Hepatocyte (in vitro differentiated cells): ENCODE data around the gene COP1. TPM values are rescaled to one million over a fixed set of nuclear protein-coding genes. Genes with fewer than 3 reads are reported as not detected.
A peak's percentile ranks its signal among the peaks of the same experiment; 100 is the strongest.
"Not testable (repeated sequence)": the region's sequence is repeated elsewhere in the genome, so short reads cannot be mapped to it uniquely, and the experiment has no call there.

ENCODE experiments used
- DNase-seq: peaks from one replicate; pipeline ENCODE4 v3.0.0-alpha.2; 2016; ENCODE audit warnings: low spot score
- H2AFZ ChIP-seq: fragments of 200-600 bp; sonication (generic); 2 replicates; pipeline ENCODE4 v1.6.0; 2016; ENCODE audit warnings: antibody characterized with exemption, mild to moderate bottlenecking
- H3K27ac ChIP-seq: fragments of 200-600 bp; sonication (generic); 2 replicates; pipeline ENCODE4 v1.5.1; 2016; ENCODE audit warnings: mild to moderate bottlenecking
- H3K27me3 ChIP-seq: fragments of 200-600 bp; sonication (generic); 2 replicates; pipeline ENCODE4 v1.6.1; 2016
- H3K36me3 ChIP-seq: fragments of 200-600 bp; sonication (generic); replicated peaks from 2 replicates; pipeline ENCODE4 v1.5.1; 2016; ENCODE audit warnings: low read depth; ENCODE audit not compliant: insufficient read depth
- H3K4me1 ChIP-seq: fragments of 200-600 bp; sonication (generic); 2 replicates; pipeline ENCODE4 v1.5.1; 2016; ENCODE audit warnings: mild to moderate bottlenecking, moderate library complexity; ENCODE audit not compliant: insufficient read depth
- H3K4me2 ChIP-seq: fragments of 200-600 bp; sonication (generic); 2 replicates; pipeline ENCODE4 v1.6.0; 2016
- H3K4me3 ChIP-seq: fragments of 200-600 bp; sonication (generic); 2 replicates; pipeline ENCODE4 v1.5.1; 2016; ENCODE audit warnings: mild to moderate bottlenecking
- H3K79me2 ChIP-seq: fragments of 200-600 bp; sonication (generic); 2 replicates; pipeline ENCODE4 v1.6.0; 2017; ENCODE audit warnings: mild to moderate bottlenecking
- H3K9me2 ChIP-seq: fragments of 200-600 bp; sonication (generic); replicated peaks from 2 replicates; pipeline ENCODE4 v1.6.0; 2017; ENCODE audit warnings: mild to moderate bottlenecking; ENCODE audit not compliant: insufficient read depth
- H3K9me3 ChIP-seq: fragments of 200-600 bp; sonication (generic); 2 replicates; pipeline ENCODE4 v1.5.1; 2016; ENCODE audit warnings: low read depth, mild to moderate bottlenecking
- H4K20me1 ChIP-seq: fragments of 200-600 bp; sonication (generic); 2 replicates; pipeline ENCODE4 v1.6.0; 2016; ENCODE audit warnings: mild to moderate bottlenecking; ENCODE audit not compliant: insufficient read depth, poor library complexity, severe bottlenecking
- CTCF ChIP-seq: fragments of 200-600 bp; sonication (generic); IDR thresholded peaks from 2 replicates; pipeline ENCODE4 v1.5.1; 2016; ENCODE audit warnings: antibody characterized with exemption, mild to moderate bottlenecking; ENCODE audit not compliant: poor library complexity
- EZH2 ChIP-seq: fragments of 200-600 bp; sonication (generic); IDR thresholded peaks from 2 replicates; pipeline ENCODE4 v1.6.1; 2016; ENCODE audit warnings: antibody characterized with exemption, mild to moderate bottlenecking, borderline replicate concordance
- EZH2phosphoT487 ChIP-seq: fragments of 200-600 bp; sonication (generic); IDR thresholded peaks from one replicate; pipeline ENCODE4 v1.6.1; 2018; ENCODE audit warnings: antibody characterized with exemption, mild to moderate bottlenecking, low read depth, moderate library complexity; ENCODE audit not compliant: unreplicated experiment, severe bottlenecking
- WGBS: methylation state at CpG from one replicate; pipeline ENCODE4 v1.1.6; 2016; ENCODE audit warnings: low lambda C conversion rate; ENCODE audit errors: missing lambda C conversion rate; 5-methylcytosine and 5-hydroxymethylcytosine counted together
- polyA plus RNA-seq: library from polyadenylated mRNA; unstranded; fragments of >200 nt; fragmentation: Nextera tagmentation; extraction: Ambion mirVana; gene quantifications from 2 replicates; pipeline ENCODE4 v1.2.1, GENCODE V29; 2016
- total RNA-seq: library from RNA; depleted of rRNA; stranded (reverse); fragments of >200 nt; gene quantifications from 2 replicates; pipeline ENCODE4 v1.2.3, GENCODE V29; 2014

The COP1 gene
- total and polyA plus RNA-seq, 2 experiments from 2014 or later: 63.0 to 65.9 TPM

- WGBS: 98% methylated on average over 14 of the region's 14 CpGs
Observed at GRCh38 chr1:175992202-175992601, 214.9 kb downstream of the COP1 start.

GRCh38 chr1:175984813-175985212 is 222.3 kb downstream of the COP1 start:
- WGBS: 70% methylated on average over 1 of the region's 1 CpG
- peak overlapping the region; percentile 76 for H3K27ac ChIP-seq
- no peaks in the 10 kb centered on the region for H3K79me2 ChIP-seq

More at GRCh38 chr1:175992202-175992601, 214.9 kb downstream of the COP1 start:
- not testable (repeated sequence) for H2AFZ ChIP-seq, H3K9me2 ChIP-seq, H3K27ac ChIP-seq, H4K20me1 ChIP-seq, H3K79me2 ChIP-seq, H3K27me3 ChIP-seq, H3K4me3 ChIP-seq, H3K4me2 ChIP-seq, H3K36me3 ChIP-seq, DNase-seq, H3K4me1 ChIP-seq, H3K9me3 ChIP-seq

GRCh38 chr1:175984057-175984812 is 222.9 kb downstream of the COP1 start:
- Histone ChIP-seq H3K9me2 (no peaks in the 10 kb centered on the region), H3K79me2 (no peaks in the 10 kb centered on the region), H3K27me3 (no peaks in the 10 kb centered on the region), H4K20me1 (no peaks in the 10 kb centered on the region), H3K27ac (peak overlapping the region; percentile 49), H3K4me1 (peaks cover 11% of the 10 kb centered on the region), H3K4me3 (no peak overlapping the region), H3K4me2 (no peak overlapping the region), H3K36me3 (peaks cover 15% of the 10 kb centered on the region), H2AFZ (no peak overlapping the region), H3K9me3 (no peaks in the 10 kb centered on the region)
- 96% methylated on average over 12 of the region's 12 CpGs for WGBS
- no peak for DNase-seq
- TF ChIP-seq EZH2: no peak
- TF ChIP-seq EZH2phosphoT487: no peak
- TF ChIP-seq CTCF: no peak

More at GRCh38 chr1:175984813-175985212, 222.3 kb downstream of the COP1 start:
- no peaks in the 10 kb centered on the region for H3K9me3 ChIP-seq
- H3K4me1 ChIP-seq: peaks cover 11% of the 10 kb centered on the region
- no peaks in the 10 kb centered on the region for H3K27me3 ChIP-seq
- no peaks in the 10 kb centered on the region for H3K9me2 ChIP-seq
- H2AFZ ChIP-seq: no peak overlapping the region
- peak; percentile 59 for DNase-seq
- H3K4me3 ChIP-seq: no peak overlapping the region
- peaks cover 15% of the 10 kb centered on the region for H3K36me3 ChIP-seq
- H4K20me1 ChIP-seq: no peaks in the 10 kb centered on the region
- TF ChIP-seq CTCF (no peak), EZH2 (no peak), EZH2phosphoT487 (no peak)
- H3K4me2 ChIP-seq: peak overlapping the region; percentile 58

GRCh38 chr1:175983363-175983762 is 223.7 kb downstream of the COP1 start:
- not testable (repeated sequence) for H2AFZ ChIP-seq, H3K4me2 ChIP-seq, DNase-seq, H3K9me2 ChIP-seq, H4K20me1 ChIP-seq, H3K27ac ChIP-seq, H3K79me2 ChIP-seq, H3K27me3 ChIP-seq, H3K9me3 ChIP-seq, H3K4me3 ChIP-seq
- H3K36me3 ChIP-seq: peaks cover 15% of the 10 kb centered on the region
- whole genome bisulfite sequencing: 95% methylated on average over 2 of the region's 2 CpGs
- H3K4me1 ChIP-seq: peaks cover 11% of the 10 kb centered on the region
